HG03469 (cell line): ENCODE data around the gene C1orf198.

ENCODE experiments used
- ATAC-seq: cut with Tn5 transposase; IDR thresholded peaks from one replicate; pipeline ENCODE4 v1.9.1; 2021; ENCODE audit warnings: mild to moderate bottlenecking, moderate library complexity, moderate number of reproducible peaks; ENCODE audit not compliant: unreplicated experiment

Gene C1orf198

GRCh38 chr1:230836793-230837192 is 31.5 kb downstream of the C1orf198 start:
- no peak for ATAC-seq

GRCh38 chr1:230836347-230836746 is 32.0 kb downstream of the C1orf198 start:
- no peak for ATAC-seq

GRCh38 chr1:230834292-230834691 is 34.0 kb downstream of the C1orf198 start:
- no peak for ATAC-seq

- no peak for ATAC-seq
Observed at GRCh38 chr1:230833511-230833910, 34.8 kb downstream of the C1orf198 start.

GRCh38 chr1:230832476-230832875 is 35.8 kb downstream of the C1orf198 start:
- ATAC-seq = no peak

GRCh38 chr1:230831771-230832170 is 36.5 kb downstream of the C1orf198 start:
- no peak for ATAC-seq

GRCh38 chr1:230828421-230828820 is 39.9 kb downstream of the C1orf198 start:
- ATAC-seq = no peak

GRCh38 chr1:230827801-230828200 is 40.5 kb downstream of the C1orf198 start:
- no peak for ATAC-seq

GRCh38 chr1:230827081-230827681 is 41.1 kb downstream of the C1orf198 start:
- ATAC-seq = no peak

- no peak for ATAC-seq
Observed at GRCh38 chr1:230826166-230826875, 42.0 kb downstream of the C1orf198 start.

- no peak for ATAC-seq
Observed at GRCh38 chr1:230825761-230826160, 42.6 kb downstream of the C1orf198 start.

- ATAC-seq = no peak
Observed at GRCh38 chr1:230824919-230825721, 43.2 kb downstream of the C1orf198 start.

- no peak for ATAC-seq
Observed at GRCh38 chr1:230824551-230824918, 43.8 kb downstream of the C1orf198 start.

- ATAC-seq = no peak
Observed at GRCh38 chr1:230823931-230824381, 44.4 kb downstream of the C1orf198 start.

- ATAC-seq = no peak
Observed at GRCh38 chr1:230823426-230823825, 44.9 kb downstream of the C1orf198 start.

- ATAC-seq = no peak
Observed at GRCh38 chr1:230822092-230822581, 46.2 kb downstream of the C1orf198 start.

- no peak for ATAC-seq
Observed at GRCh38 chr1:230821346-230821745, 47.0 kb downstream of the C1orf198 start.

GRCh38 chr1:230820568-230820967 is 47.8 kb downstream of the C1orf198 start:
- ATAC-seq = no peak

- ATAC-seq = no peak
Observed at GRCh38 chr1:230819976-230820375, 48.3 kb downstream of the C1orf198 start.

- ATAC-seq = no peak
Observed at GRCh38 chr1:230818901-230819300, 49.4 kb downstream of the C1orf198 start.

- no peak for ATAC-seq
Observed at GRCh38 chr1:230818367-230818766, 50.0 kb downstream of the C1orf198 start.

- no peak for ATAC-seq
Observed at GRCh38 chr1:230816018-230816417, 52.3 kb downstream of the C1orf198 start.
